ENCODE results near the gene NANS.

- TF ChIP-seq CTCF (IDR thresholded peaks at IDR 0.05; ENCODE audit: poor library complexity, severe bottlenecking) = no peak
- TF ChIP-seq POLR2AphosphoS5 (IDR thresholded peaks at IDR 0.05) = no peak
- TF ChIP-seq REST (IDR thresholded peaks at IDR 0.05; ENCODE audit: borderline replicate concordance) = no peak
Measured at GRCh38 chr9:98069551-98069950, 13.0 kb downstream of the NANS start.
